Astrocyte (in vitro differentiated cells and primary cell): ENCODE data around the gene SIVA1. TPM values are rescaled to one million over a fixed set of nuclear protein-coding genes. Genes with fewer than 3 reads are reported as not detected.

Source experiments
- DNase-seq: peaks from one replicate; pipeline ENCODE4 v3.0.0-alpha.2; 2010; ENCODE audit warnings: low read depth
- FAIRE-seq: peaks from 2 replicates; lab custom pipeline; 2011; peaks lifted over from hg19 to GRCh38; lab: Jason Lieb, UNC
- H2AFZ ChIP-seq: 2 replicates; pipeline ENCODE4 v1.6.0; 2012; ENCODE audit warnings: low read depth, low read length, inconsistent platforms
- H3K27ac ChIP-seq: 2 replicates; pipeline ENCODE4 v1.5.1; 2011; ENCODE audit warnings: low read depth, low read length, inconsistent platforms
- H3K27me3 ChIP-seq: 2 replicates; pipeline ENCODE4 v1.6.0; 2011; ENCODE audit warnings: low read length, inconsistent platforms; ENCODE audit not compliant: insufficient read depth
- H3K36me3 ChIP-seq: 2 replicates; pipeline ENCODE4 v1.5.1; 2011; ENCODE audit warnings: low read length, inconsistent platforms; ENCODE audit not compliant: insufficient read depth
- H3K4me1 ChIP-seq: 2 replicates; pipeline ENCODE4 v1.5.1; 2011; ENCODE audit warnings: low read length, inconsistent platforms; ENCODE audit not compliant: insufficient read depth
- H3K4me2 ChIP-seq: 2 replicates; pipeline ENCODE4 v1.6.0; 2012; ENCODE audit warnings: low read length, inconsistent platforms
- H3K4me3 ChIP-seq: 2 replicates; pipeline ENCODE4 v1.5.1; 2011; ENCODE audit warnings: low read depth, mild to moderate bottlenecking, low read length, inconsistent platforms; ENCODE audit not compliant: insufficient read depth
- H3K79me2 ChIP-seq: 2 replicates; pipeline ENCODE4 v1.6.0; 2012; ENCODE audit warnings: mild to moderate bottlenecking, low read length, inconsistent platforms; ENCODE audit not compliant: insufficient read depth
- H3K9ac ChIP-seq: 2 replicates; pipeline ENCODE4 v1.6.0; 2012; ENCODE audit warnings: mild to moderate bottlenecking, low read length, inconsistent platforms
- H3K9me3 ChIP-seq: 2 replicates; pipeline ENCODE4 v1.5.1; 2012; ENCODE audit warnings: low read depth, mild to moderate bottlenecking, low read length, inconsistent platforms; ENCODE audit not compliant: insufficient read depth
- H4K20me1 ChIP-seq: 2 replicates; pipeline ENCODE4 v1.6.0; 2012; ENCODE audit warnings: low read length, inconsistent platforms; ENCODE audit not compliant: insufficient read depth
- H3K27ac Mint-ChIP-seq: one replicate; pipeline ENCODE4 v1.8.0; 2021; ENCODE audit warnings: mild to moderate bottlenecking, mixed read lengths; ENCODE audit not compliant: unreplicated experiment
- H3K27me3 Mint-ChIP-seq: one replicate; pipeline ENCODE4 v1.8.0; 2021; ENCODE audit warnings: low read depth, mixed read lengths; ENCODE audit not compliant: unreplicated experiment
- H3K36me3 Mint-ChIP-seq: one replicate; pipeline ENCODE4 v1.8.0; 2021; ENCODE audit warnings: low read depth, mixed read lengths; ENCODE audit not compliant: unreplicated experiment
- H3K4me1 Mint-ChIP-seq: one replicate; pipeline ENCODE4 v1.8.0; 2021; ENCODE audit warnings: low read depth, mixed read lengths; ENCODE audit not compliant: unreplicated experiment
- H3K4me3 Mint-ChIP-seq: one replicate; pipeline ENCODE4 v1.8.0; 2021; ENCODE audit warnings: mild to moderate bottlenecking, moderate library complexity, mixed read lengths; ENCODE audit not compliant: unreplicated experiment
- H3K9me3 Mint-ChIP-seq: one replicate; pipeline ENCODE4 v1.8.0; 2021; ENCODE audit warnings: mild to moderate bottlenecking, mixed read lengths; ENCODE audit not compliant: unreplicated experiment
- CTCF ChIP-seq: IDR thresholded peaks from 2 replicates; pipeline ENCODE4 v1.5.1; 2011; ENCODE audit warnings: low read depth, mild to moderate bottlenecking, inconsistent platforms, low read length, moderate library complexity; ENCODE audit not compliant: insufficient read depth
- EZH2 ChIP-seq: IDR thresholded peaks from 2 replicates; pipeline ENCODE4 v1.6.1; 2012; ENCODE audit warnings: mild to moderate bottlenecking, low read length, inconsistent platforms; ENCODE audit not compliant: insufficient read depth
- total RNA-seq: library from RNA; stranded (reverse); gene quantifications from 2 replicates; pipeline ENCODE4 v1.2.1, GENCODE V29; 2021

SIVA1 gene
- total RNA-seq, 1 donor from 2014 or later, result 51.0 TPM

GRCh38 chr14:104769324-104770071 is 16.6 kb downstream of the SIVA1 start:
- H3K4me3 ChIP-seq, result no peak overlapping the region
- H4K20me1 ChIP-seq, result peaks cover 26% of the 10 kb centered on the region
- H3K27me3 Mint-ChIP-seq, result no peaks in the 10 kb centered on the region
- no peak overlapping the region for H2AFZ ChIP-seq
- peaks cover 3% of the 10 kb centered on the region for H3K4me1 ChIP-seq
- FAIRE-seq (no peak), DNase-seq (no peak)
- peaks cover 3% of the 10 kb centered on the region for H3K4me1 Mint-ChIP-seq
- no peak for TF ChIP-seq CTCF
- no peak for TF ChIP-seq EZH2
- no peaks in the 10 kb centered on the region for H3K9me3 ChIP-seq
- H3K79me2 ChIP-seq, result no peaks in the 10 kb centered on the region
- H3K9me3 Mint-ChIP-seq, result no peaks in the 10 kb centered on the region
- peak overlapping the region; percentile 54 for H3K4me3 Mint-ChIP-seq
- H3K27ac ChIP-seq, result no peak overlapping the region
- no peak overlapping the region for H3K27ac Mint-ChIP-seq
- peaks cover 18% of the 10 kb centered on the region for H3K36me3 Mint-ChIP-seq
- peaks cover 4% of the 10 kb centered on the region for H3K36me3 ChIP-seq
- no peaks in the 10 kb centered on the region for H3K27me3 ChIP-seq
- H3K4me2 ChIP-seq, result no peak overlapping the region
- H3K9ac ChIP-seq, result no peak overlapping the region

- no peak for FAIRE-seq
- H3K27ac Mint-ChIP-seq, result no peak overlapping the region
- peaks cover 18% of the 10 kb centered on the region for H3K36me3 Mint-ChIP-seq
- no peak for DNase-seq
- no peak overlapping the region for H3K27ac ChIP-seq
- H3K79me2 ChIP-seq, result no peaks in the 10 kb centered on the region
- peaks cover 3% of the 10 kb centered on the region for H3K4me1 Mint-ChIP-seq
- no peak overlapping the region for H3K4me2 ChIP-seq
- TF ChIP-seq CTCF (no peak), EZH2 (no peak)
- no peaks in the 10 kb centered on the region for H3K27me3 ChIP-seq
- H3K27me3 Mint-ChIP-seq, result no peaks in the 10 kb centered on the region
- peaks cover 3% of the 10 kb centered on the region for H3K4me1 ChIP-seq
- peaks cover 26% of the 10 kb centered on the region for H4K20me1 ChIP-seq
- no peaks in the 10 kb centered on the region for H3K9me3 ChIP-seq
- no peaks in the 10 kb centered on the region for H3K9me3 Mint-ChIP-seq
- peaks cover 4% of the 10 kb centered on the region for H3K36me3 ChIP-seq
- H3K4me3 ChIP-seq, result no peak overlapping the region
- no peak overlapping the region for H3K4me3 Mint-ChIP-seq
- H3K9ac ChIP-seq, result no peak overlapping the region
- no peak overlapping the region for H2AFZ ChIP-seq
Measured at GRCh38 chr14:104770072-104770579, 17.2 kb downstream of the SIVA1 start.

- no peaks in the 10 kb centered on the region for H3K27me3 Mint-ChIP-seq
- no peak for FAIRE-seq
- Histone ChIP-seq H3K4me1 (peaks cover 3% of the 10 kb centered on the region), H3K27ac (no peak overlapping the region), H3K4me3 (no peak overlapping the region), H3K9me3 (no peaks in the 10 kb centered on the region), H2AFZ (no peak overlapping the region), H3K9ac (no peak overlapping the region), H4K20me1 (peaks cover 26% of the 10 kb centered on the region), H3K36me3 (peaks cover 4% of the 10 kb centered on the region), H3K79me2 (no peaks in the 10 kb centered on the region), H3K4me2 (no peak overlapping the region), H3K27me3 (no peaks in the 10 kb centered on the region)
- H3K36me3 Mint-ChIP-seq, result peaks cover 18% of the 10 kb centered on the region
- H3K4me3 Mint-ChIP-seq, result no peak overlapping the region
- no peak overlapping the region for H3K27ac Mint-ChIP-seq
- no peaks in the 10 kb centered on the region for H3K9me3 Mint-ChIP-seq
- H3K4me1 Mint-ChIP-seq, result peaks cover 3% of the 10 kb centered on the region
- DNase-seq, result no peak
- peak; percentile 56 for TF ChIP-seq CTCF
- TF ChIP-seq EZH2, result no peak
Measured at GRCh38 chr14:104770851-104771272, 17.9 kb downstream of the SIVA1 start.
